Measurements from ENCODE around the gene PLD2. TPM values are rescaled to one million over a fixed set of nuclear protein-coding genes. Genes with fewer than 3 reads are reported as not detected.

Gene PLD2
- total RNA-seq, 2 donors from 2014 or later, result 25.7 to 41.5 TPM

DNA sequence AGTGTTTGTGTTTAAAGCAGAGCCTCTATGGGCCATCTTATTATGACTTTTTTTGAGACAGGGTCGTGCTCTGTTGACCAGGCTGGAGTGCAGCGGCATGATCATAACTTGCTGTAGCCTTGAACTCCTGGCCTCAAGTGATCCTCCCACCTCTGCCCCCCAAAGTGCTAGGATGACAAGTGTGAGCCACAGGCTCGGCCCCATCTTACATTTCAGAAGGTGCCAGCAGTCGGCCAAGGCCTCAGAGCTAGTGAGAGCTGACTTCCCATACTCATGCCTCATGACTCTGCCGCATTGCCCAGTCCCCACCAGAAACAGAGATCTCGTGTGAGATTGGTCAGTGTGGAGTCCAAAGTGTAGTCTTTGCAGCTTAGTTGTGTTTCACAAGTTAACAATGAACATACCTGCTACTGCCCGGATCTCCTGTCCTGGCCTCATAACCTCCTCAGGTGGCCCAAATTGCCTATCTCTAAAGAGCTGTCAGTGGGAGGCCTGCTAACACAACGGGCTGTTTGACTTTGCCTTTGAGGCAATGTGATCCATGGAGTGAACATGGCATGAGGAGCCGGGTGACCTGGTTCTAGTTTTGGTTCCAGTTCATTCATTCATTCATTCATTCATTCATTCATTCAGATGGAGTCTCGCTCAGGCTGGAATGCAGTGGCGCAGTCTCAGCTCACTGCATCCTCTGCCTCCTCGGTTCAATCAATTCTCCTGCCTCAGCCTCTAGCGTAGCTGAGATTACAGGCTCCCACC, 39.9 kb downstream of the PLD2 start:
- Histone ChIP-seq H3K4me3 (no peak overlapping the region), H3K27me3 (no peaks in the 10 kb centered on the region), H3K36me3 (replicated peaks in 1 of 2; ENCODE audit: insufficient read depth in 1 of 2, low read depth in 2 of 2) (no peaks in the 10 kb centered on the region), H3K9me3 (no peaks in the 10 kb centered on the region), H3K4me1 (peaks cover 8% of the 10 kb centered on the region), H3K27ac (no peak overlapping the region)
- DNase-seq, result no peak
- WGBS, 2 donors, result 77 to 82% methylated on average over 11 to 13 of the region's 13 CpGs
- TF ChIP-seq POLR2A (IDR thresholded peaks at IDR 0.05), result no peak
- TF ChIP-seq, protein P1, sequence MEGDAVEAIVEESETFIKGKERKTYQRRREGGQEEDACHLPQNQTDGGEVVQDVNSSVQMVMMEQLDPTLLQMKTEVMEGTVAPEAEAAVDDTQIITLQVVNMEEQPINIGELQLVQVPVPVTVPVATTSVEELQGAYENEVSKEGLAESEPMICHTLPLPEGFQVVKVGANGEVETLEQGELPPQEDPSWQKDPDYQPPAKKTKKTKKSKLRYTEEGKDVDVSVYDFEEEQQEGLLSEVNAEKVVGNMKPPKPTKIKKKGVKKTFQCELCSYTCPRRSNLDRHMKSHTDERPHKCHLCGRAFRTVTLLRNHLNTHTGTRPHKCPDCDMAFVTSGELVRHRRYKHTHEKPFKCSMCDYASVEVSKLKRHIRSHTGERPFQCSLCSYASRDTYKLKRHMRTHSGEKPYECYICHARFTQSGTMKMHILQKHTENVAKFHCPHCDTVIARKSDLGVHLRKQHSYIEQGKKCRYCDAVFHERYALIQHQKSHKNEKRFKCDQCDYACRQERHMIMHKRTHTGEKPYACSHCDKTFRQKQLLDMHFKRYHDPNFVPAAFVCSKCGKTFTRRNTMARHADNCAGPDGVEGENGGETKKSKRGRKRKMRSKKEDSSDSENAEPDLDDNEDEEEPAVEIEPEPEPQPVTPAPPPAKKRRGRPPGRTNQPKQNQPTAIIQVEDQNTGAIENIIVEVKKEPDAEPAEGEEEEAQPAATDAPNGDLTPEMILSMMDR (IDR thresholded peaks at IDR 0.05), result no peak
- intact Hi-C loops (cut with DNase I), result no loop called here
- no peak for ATAC-seq

DNA sequence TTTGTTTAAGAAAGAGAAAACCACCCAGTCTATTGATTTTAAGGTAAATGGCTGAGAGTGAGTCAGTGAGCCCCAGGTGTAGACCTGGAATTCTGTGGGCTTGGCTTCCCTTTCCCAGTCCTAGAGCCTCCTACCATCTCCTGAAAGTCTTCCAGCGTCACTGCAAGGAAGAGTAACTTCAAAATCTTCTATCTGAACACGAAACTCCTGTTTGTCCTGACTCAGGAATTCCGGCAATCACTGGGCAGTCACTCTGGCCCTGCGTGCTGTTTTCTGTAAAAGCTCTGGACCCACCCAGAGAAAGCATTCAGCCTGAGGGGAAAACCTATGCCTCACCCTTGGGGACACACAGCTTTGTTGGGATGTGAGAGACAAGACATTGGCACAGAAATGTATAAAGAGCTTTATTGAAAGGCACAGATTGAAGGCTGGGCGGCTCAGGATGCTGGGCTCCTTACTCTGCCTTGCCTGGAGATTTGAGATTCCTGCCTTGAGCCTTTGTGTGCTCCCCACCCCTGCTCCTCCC, 42.1 kb downstream of the PLD2 start:
- no peak for ATAC-seq
- TF ChIP-seq, protein P1 (IDR thresholded peaks at IDR 0.05), result no peak
- no peak for TF ChIP-seq POLR2A (IDR thresholded peaks at IDR 0.05)
- DNase-seq, result no peak
- 76 to 98% methylated on average over 5 of the region's 5 CpGs for WGBS, 2 donors
- H3K27me3 ChIP-seq, result no peaks in the 10 kb centered on the region
- intact Hi-C loops (cut with DNase I), result no loop called here
- peaks cover 14% of the 10 kb centered on the region for H3K4me1 ChIP-seq
- H3K36me3 ChIP-seq (replicated peaks in 1 of 2; ENCODE audit: insufficient read depth in 1 of 2, low read depth in 2 of 2), result no peaks in the 10 kb centered on the region
- no peak overlapping the region for H3K4me3 ChIP-seq
- H3K27ac ChIP-seq, result no peak overlapping the region
- H3K9me3 ChIP-seq, result no peaks in the 10 kb centered on the region

DNA sequence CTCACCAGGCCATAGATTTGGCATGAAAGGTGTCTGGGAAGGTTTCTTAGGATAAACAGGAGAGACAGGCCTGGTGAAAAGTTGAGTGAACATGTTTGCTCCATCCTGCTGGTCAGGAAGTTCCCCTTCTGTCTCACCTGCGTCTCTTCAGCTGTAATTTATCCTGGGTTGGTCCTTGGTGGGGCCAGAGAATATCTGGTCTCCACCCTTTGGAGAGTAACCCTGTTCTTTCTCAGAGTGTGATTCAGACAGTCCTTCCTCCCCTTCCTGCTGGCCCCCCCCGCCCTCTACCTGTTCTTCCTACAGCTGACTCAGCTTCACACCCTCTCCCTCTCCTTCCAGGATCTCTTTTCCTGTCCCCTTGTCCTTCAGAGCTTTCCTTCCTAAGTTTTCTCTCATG, 43.3 kb downstream of the PLD2 start:
- Histone ChIP-seq H3K36me3 (replicated peaks in 1 of 2; ENCODE audit: insufficient read depth in 1 of 2, low read depth in 2 of 2) (no peaks in the 10 kb centered on the region), H3K4me1 (peaks cover 14% of the 10 kb centered on the region), H3K4me3 (no peak overlapping the region), H3K9me3 (no peaks in the 10 kb centered on the region), H3K27me3 (no peaks in the 10 kb centered on the region), H3K27ac (no peak overlapping the region)
- ATAC-seq, result no peak
- 85 to 90% methylated on average over 2 of the region's 2 CpGs for WGBS, 2 donors
- no peak for DNase-seq
- intact Hi-C loops (cut with DNase I), result no loop called here
- TF ChIP-seq POLR2A (IDR thresholded peaks at IDR 0.05), result no peak
- TF ChIP-seq, protein P1 (IDR thresholded peaks at IDR 0.05), result no peak

DNA sequence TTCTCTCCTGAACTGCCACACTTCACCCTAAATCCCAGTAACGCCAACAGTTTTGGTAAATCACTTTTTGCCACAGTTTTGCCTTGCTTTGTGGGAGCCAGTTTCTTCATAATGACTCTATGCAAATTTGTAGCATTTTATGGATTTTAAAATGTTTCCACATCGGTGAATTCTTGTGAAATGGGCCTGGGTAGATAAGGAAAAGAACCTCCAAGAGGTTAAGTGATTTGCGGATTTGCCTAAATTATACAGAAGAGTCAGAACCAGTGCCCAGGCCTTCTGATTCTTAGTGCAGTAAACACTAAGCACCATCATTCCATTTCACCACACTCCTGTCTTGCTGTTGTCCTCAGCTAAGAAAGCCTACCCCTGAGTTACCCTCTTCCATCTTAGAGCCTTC, 44.1 kb downstream of the PLD2 start:
- Histone ChIP-seq H3K4me1 (peaks cover 14% of the 10 kb centered on the region), H3K4me3 (no peak overlapping the region), H3K27me3 (no peaks in the 10 kb centered on the region), H3K9me3 (no peaks in the 10 kb centered on the region), H3K36me3 (replicated peaks in 1 of 2; ENCODE audit: insufficient read depth in 1 of 2, low read depth in 2 of 2) (no peaks in the 10 kb centered on the region), H3K27ac (no peak overlapping the region)
- DNase-seq (no peak), ATAC-seq (no peak)
- TF ChIP-seq, protein P1 (IDR thresholded peaks at IDR 0.05), result no peak
- no peak for TF ChIP-seq POLR2A (IDR thresholded peaks at IDR 0.05)
- WGBS, 2 donors, result 77 to 83% methylated on average over 3 of the region's 3 CpGs
- intact Hi-C loops (cut with DNase I), result no loop called here

Data from body of pancreas (tissue), 4 donors.